ENCODE results near the gene EDN3.

The EDN3 gene

GRCh38 chr20:59300333-59301081 lies at the start of gene EDN3:
Gene EDN3, plus strand, starts transcription at chr20:59300611. Its CDS starts 202 bp downstream, at chr20:59300813.
- no peak for DNase-seq (ENCODE audit: low read depth)

GRCh38 chr20:59253325-59253724 lies 47.1 kb upstream of the EDN3 start:
- DNase-seq (ENCODE audit: low read depth), result no peak

GRCh38 chr20:59253779-59254319 lies 46.6 kb upstream of the EDN3 start:
- no peak for DNase-seq (ENCODE audit: low read depth)

GRCh38 chr20:59255256-59255655 lies 45.2 kb upstream of the EDN3 start:
- no peak for DNase-seq (ENCODE audit: low read depth)

GRCh38 chr20:59258221-59258621 lies 42.2 kb upstream of the EDN3 start:
- DNase-seq (ENCODE audit: low read depth), result no peak

- no peak for DNase-seq (ENCODE audit: low read depth)
Observed at GRCh38 chr20:59259946-59260345, 40.5 kb upstream of the EDN3 start.

GRCh38 chr20:59265298-59265697 lies 35.1 kb upstream of the EDN3 start:
- DNase-seq (ENCODE audit: low read depth), result no peak

GRCh38 chr20:59268870-59269269 lies 31.5 kb upstream of the EDN3 start:
- DNase-seq (ENCODE audit: low read depth), result no peak

- no peak for DNase-seq (ENCODE audit: low read depth)
Observed at GRCh38 chr20:59269411-59270025, 30.9 kb upstream of the EDN3 start.

- no peak for DNase-seq (ENCODE audit: low read depth)
Observed at GRCh38 chr20:59270380-59270779, 30.0 kb upstream of the EDN3 start.

GRCh38 chr20:59273739-59274357 lies 26.6 kb upstream of the EDN3 start:
- no peak for DNase-seq (ENCODE audit: low read depth)

GRCh38 chr20:59276938-59277337 lies 23.5 kb upstream of the EDN3 start:
- DNase-seq (ENCODE audit: low read depth), result no peak

GRCh38 chr20:59284470-59284869 lies 15.9 kb upstream of the EDN3 start:
- no peak for DNase-seq (ENCODE audit: low read depth)

- DNase-seq (ENCODE audit: low read depth), result no peak
Observed at GRCh38 chr20:59289994-59290393, 10.4 kb upstream of the EDN3 start.

GRCh38 chr20:59291740-59292383 lies 8.5 kb upstream of the EDN3 start:
- DNase-seq (ENCODE audit: low read depth), result no peak

- DNase-seq (ENCODE audit: low read depth), result no peak
Observed at GRCh38 chr20:59295531-59295930, 4.9 kb upstream of the EDN3 start.

GRCh38 chr20:59297686-59298085 lies 2.7 kb upstream of the EDN3 start:
- no peak for DNase-seq (ENCODE audit: low read depth)

- no peak for DNase-seq (ENCODE audit: low read depth)
Observed at GRCh38 chr20:59299945-59300332, 472 bp upstream of the EDN3 start.

- no peak for DNase-seq (ENCODE audit: low read depth)
Observed at GRCh38 chr20:59301343-59302007, 1.1 kb downstream of the EDN3 start.

GRCh38 chr20:59305908-59306655 lies 5.7 kb downstream of the EDN3 start:
- DNase-seq (ENCODE audit: low read depth), result no peak

- DNase-seq (ENCODE audit: low read depth), result no peak
Observed at GRCh38 chr20:59307270-59307669, 6.9 kb downstream of the EDN3 start.

Data from stimulated activated CD8-positive, alpha-beta memory T cell treated with anti-CD3 and anti-CD28 coated beads, Interleukin-4, amount 100 ng/mL, for 24 hours (primary cell).